H1 (cell line): ENCODE results near the gene RNF157.

Experiments
- BRCA1 ChIP-seq: IDR thresholded peaks from 2 replicates; pipeline ENCODE4 v1.6.1; 2012; ENCODE audit warnings: low read depth, low read length, improper control_type of control experiment
- CREB1 ChIP-seq: IDR thresholded peaks from 2 replicates; pipeline ENCODE4 v1.6.1; 2012; ENCODE audit warnings: inconsistent platforms
- POLR2A ChIP-seq, 2 experiments: IDR thresholded peaks; 1 replicate in 1 of 2; 2 replicates in 1 of 2; pipeline ENCODE4 v1.6.1; 2011; ENCODE audit warnings: low read depth in 2 of 2, low read length in 2 of 2, mild to moderate bottlenecking in 2 of 2; ENCODE audit errors: control extremely low read depth in 1 of 2
- POLR2AphosphoS5 ChIP-seq: IDR thresholded peaks from 2 replicates; pipeline ENCODE4 v1.6.1; 2011; ENCODE audit warnings: low read depth, low read length
- SP2 ChIP-seq: IDR thresholded peaks from 2 replicates; pipeline ENCODE4 v1.6.1; 2012; ENCODE audit warnings: mild to moderate bottlenecking, low read length, inconsistent platforms
- TAF1 ChIP-seq: IDR thresholded peaks from 2 replicates; pipeline ENCODE4 v1.6.1; 2011; ENCODE audit warnings: mild to moderate bottlenecking, low read depth, low read length
- YY1 ChIP-seq: IDR thresholded peaks from 2 replicates; pipeline ENCODE4 v1.6.1; 2011; ENCODE audit warnings: low read depth, mild to moderate bottlenecking, low read length
- ZNF274 ChIP-seq: IDR thresholded peaks from 2 replicates; pipeline ENCODE4 v1.7.0; 2012; ENCODE audit warnings: low read length, borderline replicate concordance; ENCODE audit errors: extremely low read depth

DNA sequence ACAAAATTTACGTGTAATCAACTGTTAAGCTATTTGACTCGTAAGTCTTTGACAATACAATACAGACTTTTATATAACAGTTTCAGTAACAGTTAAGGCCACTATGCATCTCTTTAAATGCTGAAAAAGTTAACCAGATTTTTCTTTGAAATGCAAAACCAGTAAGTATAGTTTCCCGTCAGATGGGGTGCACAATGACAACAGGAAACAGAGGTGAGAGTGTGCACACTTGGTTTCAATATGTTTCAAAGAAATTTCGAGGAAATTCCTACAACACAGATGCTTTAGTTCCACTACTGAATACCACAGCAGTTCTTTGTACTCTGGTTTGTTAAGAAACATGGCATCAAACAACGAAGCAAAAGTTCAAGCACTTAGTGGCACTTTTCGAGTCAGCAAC lies 48.4 kb downstream of the RNF157 start:
- TF ChIP-seq TAF1 (no peak), BRCA1 (no peak), YY1 (no peak), ZNF274 (no peak), CREB1 (no peak), POLR2A (IDR thresholded peaks at IDR 0.05; ENCODE audit: control extremely low read depth in 1 of 2, low read depth in 2 of 2, low read length in 2 of 2) (no peak), SP2 (no peak), POLR2AphosphoS5 (no peak)
